Measurements from ENCODE around the gene PPP2R2B.

The PPP2R2B gene

DNA sequence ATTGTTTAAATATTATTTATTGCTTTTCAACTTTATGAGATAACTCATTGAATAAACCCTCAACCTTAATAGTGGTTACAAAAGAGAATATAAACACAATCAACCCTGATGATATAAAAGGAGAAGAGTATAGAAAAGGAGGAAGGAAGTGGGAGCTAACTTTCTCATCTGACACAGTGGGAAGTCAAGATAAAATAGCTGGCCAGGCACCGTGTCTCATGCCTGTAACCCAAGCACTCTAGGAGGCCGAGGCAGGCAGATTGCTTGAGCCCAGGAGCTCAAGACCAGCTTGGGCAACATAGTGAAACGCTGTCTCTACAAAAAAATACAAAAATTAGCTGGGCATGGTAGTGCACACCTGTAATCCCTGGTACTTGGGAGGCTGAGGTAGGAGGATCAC lies 93.5 kb downstream of the PPP2R2B start:
- DNase-seq (ENCODE audit: low read depth, low spot score) = no peak

DNA sequence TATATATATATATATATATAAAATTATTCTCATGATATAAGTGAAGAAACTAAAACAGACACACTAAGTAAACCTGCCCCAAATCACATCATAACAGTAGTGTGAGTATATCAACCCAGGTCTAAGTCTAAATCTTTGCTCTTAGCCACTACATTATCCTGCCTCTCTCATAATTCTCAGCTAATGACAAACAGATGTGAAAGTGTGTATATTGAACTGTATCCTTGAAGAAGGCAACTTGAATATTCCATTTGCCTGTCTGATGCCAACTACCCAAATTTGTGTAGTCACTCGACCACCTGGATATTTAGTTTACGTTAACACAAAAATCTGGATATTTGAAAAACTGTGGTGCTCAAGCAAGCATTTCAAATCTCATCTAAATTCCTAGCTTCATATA lies 97.4 kb downstream of the PPP2R2B start:
- DNase-seq (ENCODE audit: low read depth, low spot score) = no peak

DNA sequence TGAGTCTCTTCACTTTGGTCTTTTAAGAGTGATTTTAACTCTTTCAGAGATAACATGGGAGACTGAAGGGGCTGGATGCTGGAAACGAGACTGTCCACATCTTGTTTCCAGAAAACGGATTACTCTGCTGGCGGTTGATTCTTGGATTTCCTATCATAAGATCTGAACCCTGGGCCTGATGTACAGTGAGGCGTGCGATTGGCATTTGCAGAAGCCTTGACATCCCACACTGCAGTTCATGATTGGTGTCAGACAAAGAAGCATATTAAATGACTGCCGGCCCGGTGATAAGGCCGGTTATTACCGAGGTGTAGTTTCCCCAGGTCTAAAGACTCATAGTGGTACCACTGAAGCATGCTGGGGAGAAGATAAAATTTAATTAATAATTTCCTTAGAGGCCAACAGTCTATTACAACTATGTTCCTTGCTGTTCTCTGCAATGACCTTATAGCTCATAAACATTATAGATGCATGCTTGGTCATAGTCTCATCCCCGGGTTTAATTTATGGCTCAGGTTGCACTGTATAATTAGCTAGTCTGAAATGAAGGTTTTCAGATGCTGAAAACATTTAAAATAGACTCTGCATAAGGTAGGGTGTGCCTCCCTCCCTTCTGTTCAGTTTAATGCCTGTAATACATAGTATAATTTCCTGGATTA lies 99.2 kb downstream of the PPP2R2B start:
- DNase-seq (ENCODE audit: low read depth, low spot score) = no peak

DNA sequence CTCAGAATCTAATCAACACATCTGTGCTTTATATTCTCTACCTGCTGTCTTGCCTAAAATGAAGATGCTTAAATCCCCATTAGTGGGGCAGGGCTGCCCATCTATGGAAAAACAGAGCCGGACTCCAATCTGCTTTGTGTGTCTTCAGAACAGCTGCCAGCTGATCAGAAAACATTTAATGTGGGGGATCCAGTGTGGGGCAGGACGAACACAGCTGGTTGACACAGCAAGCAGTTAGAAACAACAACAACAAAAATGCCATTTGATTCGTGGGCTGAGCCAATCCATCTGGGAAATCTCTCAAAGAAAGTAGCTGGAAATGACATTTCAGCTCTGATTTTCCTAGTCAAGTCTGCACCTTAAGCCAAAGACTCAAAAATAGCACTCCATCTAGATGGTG lies 99.8 kb downstream of the PPP2R2B start:
- DNase-seq (ENCODE audit: low read depth, low spot score) = no peak

DNA sequence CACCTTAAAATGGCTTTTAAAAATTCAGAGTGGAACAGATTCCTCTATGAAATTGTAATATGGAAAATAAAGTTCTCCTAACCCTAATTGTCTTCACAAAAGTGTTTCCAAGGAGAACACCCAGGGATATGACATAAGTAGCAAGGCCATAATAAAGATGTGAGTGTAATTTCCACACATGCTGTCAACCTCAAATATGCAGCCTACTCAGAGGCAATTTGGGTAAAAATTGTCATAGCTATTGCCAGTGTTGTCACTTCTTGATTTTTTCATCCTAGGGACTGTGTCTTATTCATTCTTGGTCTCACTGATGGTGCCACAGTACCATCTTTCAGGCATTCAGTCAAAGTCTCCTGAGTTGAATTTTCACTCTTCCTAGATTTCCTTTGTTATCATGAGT lies 100.3 kb downstream of the PPP2R2B start:
- DNase-seq (ENCODE audit: low read depth, low spot score) = no peak

DNA sequence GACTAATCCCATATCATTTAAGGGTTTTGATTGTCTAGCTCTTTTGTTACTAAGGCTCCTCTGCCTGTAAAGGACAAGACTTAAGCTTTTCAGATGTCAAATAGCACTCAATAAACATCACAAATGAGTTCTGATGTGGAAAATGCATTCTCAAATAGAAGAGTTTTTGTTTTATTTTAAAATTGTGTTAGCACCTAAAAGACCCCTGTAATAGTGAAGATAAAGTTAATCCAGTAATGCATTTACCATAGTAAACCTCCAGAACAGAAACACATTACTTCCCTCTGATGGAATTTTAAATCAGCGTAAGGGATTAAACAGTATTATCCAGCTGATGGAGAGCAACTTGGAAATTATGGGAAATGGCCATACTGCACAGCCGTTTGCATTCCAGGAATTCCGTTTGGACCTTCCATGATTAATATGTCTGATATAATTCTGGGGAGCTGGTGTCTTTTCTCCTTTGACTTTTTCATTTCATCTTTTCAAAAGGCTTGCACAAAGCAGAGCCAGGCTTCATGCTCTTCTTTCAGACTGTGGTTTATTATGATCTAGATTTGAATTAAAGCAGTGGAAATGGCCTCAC lies 105.6 kb downstream of the PPP2R2B start:
- no peak for DNase-seq (ENCODE audit: low read depth, low spot score)

DNA sequence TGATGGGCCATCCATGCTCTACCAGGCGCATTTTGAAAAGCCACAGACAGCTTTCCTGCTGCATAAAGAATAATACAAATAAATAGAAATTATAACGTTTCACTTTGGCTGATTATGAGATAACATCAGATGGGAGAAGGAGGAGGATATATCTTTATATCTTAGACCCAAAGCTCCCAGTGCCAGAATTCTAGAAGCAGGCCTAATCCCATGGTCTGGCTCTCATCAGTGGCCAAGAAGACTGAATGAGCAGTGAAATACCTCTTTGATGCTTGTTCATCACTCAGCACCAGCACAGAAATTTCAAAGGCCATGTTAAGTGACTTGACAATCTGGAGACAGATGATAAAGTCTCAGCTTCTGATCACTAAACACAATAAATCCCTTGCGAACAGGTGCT lies 107.6 kb downstream of the PPP2R2B start:
- no peak for DNase-seq (ENCODE audit: low read depth, low spot score)

DNA sequence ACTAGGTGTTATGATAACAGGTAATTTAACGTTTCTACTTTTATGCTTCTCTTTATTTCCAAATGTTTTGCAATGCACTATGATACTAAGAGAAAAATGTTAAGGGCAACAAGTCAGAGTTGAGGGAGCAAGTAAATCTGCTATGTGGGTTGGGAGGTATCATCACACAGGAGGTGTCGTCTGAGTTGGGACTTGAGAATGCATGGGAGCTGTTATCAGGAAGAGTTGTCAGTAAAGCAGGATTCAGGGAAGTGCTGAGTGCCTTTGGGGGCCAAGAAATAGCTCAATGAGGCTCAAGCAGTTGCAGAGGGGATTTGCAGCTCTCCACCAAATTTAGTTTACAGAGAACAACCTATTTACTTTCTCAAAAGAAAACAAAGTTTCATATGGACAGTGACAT lies 108.0 kb downstream of the PPP2R2B start:
- no peak for DNase-seq (ENCODE audit: low read depth, low spot score)

DNA sequence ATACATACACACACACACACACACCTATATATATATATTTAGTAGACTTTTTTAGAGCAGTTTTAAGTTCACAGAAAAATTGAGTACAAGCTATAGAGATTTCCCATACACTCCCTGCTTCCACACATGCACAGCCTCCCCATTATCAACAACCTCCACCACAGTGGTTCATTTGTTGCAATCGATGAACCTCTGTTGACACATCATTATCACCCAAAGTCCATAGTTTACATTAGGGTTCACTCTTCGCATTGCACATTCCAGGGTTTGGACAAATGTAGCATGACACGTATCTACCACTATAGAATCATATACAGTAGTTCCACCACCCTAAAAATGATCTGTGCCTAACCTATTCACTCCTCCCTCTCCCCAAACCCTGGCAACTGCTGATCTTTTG lies 111.0 kb downstream of the PPP2R2B start:
- no peak for DNase-seq (ENCODE audit: low read depth, low spot score)

DNA sequence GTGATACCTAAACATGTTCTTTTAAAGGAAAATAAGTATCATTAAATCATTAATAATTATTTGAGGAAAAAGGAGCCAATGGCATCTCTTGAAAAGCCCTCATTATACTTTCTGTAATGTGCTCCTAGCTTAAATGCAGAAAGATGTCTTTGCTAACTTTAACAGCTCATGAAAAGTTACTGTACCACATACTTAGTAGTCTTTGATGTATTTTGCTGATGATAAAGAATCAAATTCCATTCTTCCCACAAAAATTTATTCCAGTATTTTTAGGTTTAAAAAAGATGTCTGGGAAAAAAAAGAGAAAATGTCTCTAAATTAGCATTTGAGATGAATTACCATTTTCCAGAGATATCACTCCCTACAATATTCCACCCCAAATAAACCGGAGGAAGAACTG lies 112.5 kb downstream of the PPP2R2B start:
- DNase-seq (ENCODE audit: low read depth, low spot score) = no peak

DNA sequence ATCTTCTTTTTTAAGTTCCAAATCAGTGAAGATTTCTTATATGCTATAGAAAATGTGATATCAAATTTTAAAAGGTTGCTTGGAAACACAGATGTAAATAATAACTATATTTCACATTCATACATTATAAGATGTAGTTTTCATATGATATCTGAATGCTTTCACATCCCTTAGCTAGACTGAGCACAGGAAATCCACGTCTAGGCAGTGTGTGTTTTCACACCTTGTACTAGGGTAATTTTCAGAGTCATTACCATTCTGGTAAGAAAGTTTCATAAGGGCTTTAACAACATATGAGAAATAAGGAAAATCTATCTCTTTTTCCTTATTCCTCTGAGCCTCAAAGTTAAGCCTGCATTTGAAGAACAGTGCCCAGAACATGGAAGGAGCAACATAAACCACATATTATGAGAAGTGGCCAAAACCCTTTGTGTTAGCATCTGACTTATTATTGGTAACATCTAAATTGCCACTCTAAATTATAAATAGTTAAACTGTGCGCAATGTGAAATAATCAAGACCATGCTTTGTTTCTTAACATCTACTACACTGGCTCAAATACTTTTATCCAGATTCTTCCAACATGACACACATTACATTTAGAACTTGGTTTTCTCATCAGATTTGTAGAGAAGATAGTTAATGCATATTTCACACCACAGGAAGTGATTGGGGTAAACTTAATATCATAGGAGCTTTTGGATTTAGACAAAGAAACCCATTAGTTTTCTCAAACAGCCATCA lies 113.3 kb downstream of the PPP2R2B start:
- DNase-seq (ENCODE audit: low read depth, low spot score) = no peak

DNA sequence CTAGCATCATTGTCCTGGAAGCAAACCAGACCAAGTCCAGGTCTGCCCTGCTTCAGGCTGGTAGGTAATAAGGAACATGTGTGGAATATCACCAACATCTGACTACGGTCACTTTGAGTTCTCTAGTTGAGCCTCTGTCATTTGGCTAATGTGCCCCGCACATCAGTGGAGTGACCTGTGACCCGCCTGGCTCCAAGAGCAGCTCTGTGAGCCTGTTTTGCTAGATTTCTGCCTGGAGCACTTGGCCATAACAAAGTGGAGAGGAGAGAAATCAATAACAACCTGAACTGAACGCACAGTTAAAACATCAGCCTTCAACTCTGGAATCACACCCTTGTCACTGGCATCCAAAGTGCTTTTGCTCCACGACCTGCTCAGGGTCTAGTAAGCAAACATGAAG lies 115.7 kb downstream of the PPP2R2B start:
- DNase-seq (ENCODE audit: low read depth, low spot score) = peak; percentile 32

DNA sequence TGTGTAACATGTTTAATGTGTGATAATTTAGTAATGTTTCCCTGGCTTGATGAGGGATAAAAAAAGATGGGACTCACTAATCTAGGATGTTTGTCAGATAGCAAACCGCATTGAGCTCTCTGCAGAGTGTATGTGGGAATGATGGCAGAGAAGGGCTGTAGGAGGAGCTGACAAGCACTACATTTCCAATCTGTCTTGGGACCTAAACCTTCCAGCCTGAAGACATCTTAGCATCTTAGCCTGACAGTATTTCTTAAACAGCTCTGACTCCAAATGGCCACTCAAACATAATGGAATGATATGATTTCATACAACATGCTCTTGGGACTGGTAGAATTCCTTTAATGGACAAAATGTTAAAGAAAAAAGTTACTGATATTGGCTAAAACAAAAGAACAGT lies 116.7 kb downstream of the PPP2R2B start:
- DNase-seq (ENCODE audit: low read depth, low spot score) = no peak

DNA sequence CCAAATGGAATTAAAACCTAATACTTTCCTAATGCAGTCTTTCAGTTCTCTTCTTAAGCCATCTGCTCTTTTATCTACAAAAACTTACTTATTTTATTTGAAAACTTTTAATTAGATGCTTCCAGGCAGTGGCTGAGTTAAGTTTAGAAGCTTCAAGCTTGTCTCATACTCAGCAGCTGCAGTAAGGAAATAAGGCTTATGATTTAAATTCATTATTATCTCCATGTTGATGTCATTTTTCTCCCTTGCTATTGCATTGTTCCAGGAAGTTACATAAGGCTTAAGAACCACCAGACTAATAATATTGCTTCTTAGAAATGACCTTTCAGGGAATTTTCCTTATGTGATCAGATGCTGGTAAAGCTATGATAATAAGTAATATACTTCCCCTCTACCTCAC lies 119.6 kb downstream of the PPP2R2B start:
- no peak for DNase-seq (ENCODE audit: low read depth, low spot score)

DNA sequence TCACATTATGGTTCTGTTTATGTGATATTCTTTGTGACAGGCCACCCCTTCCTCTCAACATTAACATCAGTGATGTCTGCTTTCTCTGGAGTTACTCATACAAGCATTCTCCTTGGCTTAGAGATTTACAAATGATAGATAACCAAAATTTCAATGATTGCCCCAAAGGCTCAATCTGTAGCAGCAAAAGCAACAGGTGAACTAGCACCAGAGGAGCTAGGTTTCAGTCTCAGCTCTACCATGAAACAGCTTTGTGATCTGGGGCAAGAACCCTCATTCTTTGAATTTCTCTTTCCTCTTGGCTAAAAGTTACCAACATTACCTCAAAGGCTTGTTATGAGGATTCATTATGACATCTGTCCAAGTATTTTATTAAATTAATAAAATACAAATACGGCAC lies 120.5 kb downstream of the PPP2R2B start:
- no peak for DNase-seq (ENCODE audit: low read depth, low spot score)

DNA sequence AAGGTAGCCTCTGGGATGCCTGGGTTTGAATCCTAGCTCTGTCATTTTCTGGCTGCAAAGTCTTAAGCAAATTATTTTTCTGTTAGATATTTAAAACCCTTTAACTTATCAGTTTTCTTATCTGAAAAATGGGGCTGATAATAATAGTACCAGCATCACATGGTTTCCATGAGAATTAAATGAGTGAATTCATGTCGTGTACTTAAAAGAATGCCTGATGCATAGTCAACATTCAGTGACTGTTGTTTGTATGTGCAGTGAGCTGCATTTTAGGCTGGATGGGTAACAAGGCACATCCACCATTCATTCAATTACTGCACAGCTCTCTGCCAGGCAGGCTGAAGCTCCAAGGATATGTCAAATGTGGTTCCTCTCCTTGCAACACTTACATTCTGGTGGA lies 122.0 kb downstream of the PPP2R2B start:
- no peak for DNase-seq (ENCODE audit: low read depth, low spot score)

DNA sequence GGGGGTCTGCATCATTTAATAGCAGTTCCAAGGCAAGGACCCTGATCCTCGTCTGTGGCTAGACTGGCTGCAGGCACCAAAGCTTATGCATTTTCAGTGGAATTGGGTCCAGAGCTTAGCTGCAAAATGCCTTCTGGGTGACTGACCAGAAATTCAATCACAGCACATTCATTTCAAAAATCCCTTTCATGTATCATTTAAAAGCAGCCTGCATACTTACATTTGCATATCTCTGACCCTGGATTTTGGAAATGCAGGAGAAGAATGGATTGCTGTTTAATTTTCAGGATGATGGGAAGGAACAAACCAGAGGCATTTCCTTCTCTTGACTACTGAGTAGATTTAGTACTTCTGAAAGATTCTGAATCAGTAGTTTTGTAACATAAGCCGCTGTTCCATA lies 122.8 kb downstream of the PPP2R2B start:
- DNase-seq (ENCODE audit: low read depth, low spot score) = no peak

DNA sequence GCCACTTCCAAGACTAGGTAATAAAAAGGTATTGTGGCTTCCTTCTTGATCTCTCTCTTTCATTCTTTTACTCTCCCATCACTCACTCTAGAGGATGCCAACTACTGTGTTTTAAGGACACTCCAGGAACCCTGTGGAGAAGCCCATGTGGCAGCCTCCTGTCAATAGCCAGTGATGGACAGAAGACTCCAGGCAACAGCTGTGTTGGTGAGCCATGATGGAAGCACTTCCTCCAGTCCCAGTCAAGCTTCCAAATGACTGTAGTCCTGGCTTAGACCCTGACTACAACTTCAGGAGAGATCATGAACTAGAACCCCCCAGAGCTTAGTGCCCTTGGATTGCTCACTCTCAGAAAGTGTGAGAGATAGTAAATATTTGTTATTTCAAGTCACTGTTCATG lies 123.9 kb downstream of the PPP2R2B start:
- no peak for DNase-seq (ENCODE audit: low read depth, low spot score)

DNA sequence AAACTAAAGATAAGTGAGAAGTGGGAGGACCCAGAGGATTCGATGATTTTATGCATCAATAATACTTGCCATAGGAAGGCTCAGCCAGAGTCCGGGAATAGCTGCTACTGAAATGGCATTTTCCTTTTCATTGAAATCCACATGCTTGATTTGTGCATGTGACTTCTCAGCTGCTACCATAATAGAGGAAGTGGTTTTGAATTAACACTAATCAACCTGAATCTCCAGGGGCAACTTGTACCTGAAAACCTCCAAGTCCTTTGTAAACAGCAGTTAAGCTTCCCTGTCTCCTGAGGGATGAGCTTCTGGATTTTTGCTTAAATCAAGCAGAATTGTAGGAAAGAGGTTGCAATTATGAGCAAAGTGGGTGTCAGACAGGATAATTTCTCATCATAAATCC lies 124.9 kb downstream of the PPP2R2B start:
- no peak for DNase-seq (ENCODE audit: low read depth, low spot score)

DNA sequence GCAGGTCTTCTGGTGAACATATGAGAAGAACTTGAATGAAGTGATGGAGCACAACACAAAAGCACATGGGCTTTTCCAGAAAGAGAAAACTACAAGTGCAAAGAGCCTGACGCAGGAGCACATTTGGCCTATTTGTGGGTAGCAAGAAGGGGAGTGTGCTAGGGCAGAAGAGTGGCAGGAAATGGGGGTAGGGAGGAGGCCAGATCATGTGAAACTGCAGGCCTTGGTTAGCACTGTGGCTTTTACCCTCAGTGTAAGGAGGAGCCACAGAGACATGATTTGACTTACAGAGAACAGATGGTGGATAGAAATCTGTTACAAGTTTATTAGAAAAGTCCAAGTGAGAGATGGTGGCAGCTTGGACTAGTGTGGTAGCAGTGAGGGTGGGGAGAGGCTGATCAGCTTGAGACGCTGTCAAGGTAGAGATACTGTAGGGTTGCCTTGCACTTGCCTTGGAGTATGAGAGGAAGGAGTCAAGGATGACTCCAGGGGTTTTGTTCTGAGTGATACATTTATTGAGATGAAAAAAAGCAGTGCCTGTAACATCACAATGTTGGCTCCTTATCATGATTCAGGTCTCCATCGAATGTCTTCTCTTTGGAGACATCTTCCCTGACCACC lies 126.7 kb downstream of the PPP2R2B start:
- DNase-seq (ENCODE audit: low read depth, low spot score) = no peak

DNA sequence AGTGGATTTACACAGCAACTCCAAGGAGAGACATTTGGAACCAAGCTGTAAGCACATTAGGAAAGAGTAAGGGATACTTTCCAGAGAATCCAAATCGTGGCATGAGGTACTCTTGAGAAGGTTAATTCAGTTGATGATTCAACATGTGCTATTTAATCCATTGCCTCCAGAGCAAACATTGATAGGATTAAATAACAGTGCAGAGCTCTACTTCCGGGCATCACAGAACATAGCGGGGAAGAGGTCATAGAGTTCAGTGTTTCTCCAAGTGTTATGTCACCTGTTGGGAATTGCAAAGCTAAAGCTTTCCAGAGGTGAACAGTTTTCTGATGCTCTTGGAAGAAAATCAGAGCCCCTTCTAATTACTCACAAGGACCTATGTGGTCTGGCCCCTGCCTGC lies 127.5 kb downstream of the PPP2R2B start:
- no peak for DNase-seq (ENCODE audit: low read depth, low spot score)

DNA sequence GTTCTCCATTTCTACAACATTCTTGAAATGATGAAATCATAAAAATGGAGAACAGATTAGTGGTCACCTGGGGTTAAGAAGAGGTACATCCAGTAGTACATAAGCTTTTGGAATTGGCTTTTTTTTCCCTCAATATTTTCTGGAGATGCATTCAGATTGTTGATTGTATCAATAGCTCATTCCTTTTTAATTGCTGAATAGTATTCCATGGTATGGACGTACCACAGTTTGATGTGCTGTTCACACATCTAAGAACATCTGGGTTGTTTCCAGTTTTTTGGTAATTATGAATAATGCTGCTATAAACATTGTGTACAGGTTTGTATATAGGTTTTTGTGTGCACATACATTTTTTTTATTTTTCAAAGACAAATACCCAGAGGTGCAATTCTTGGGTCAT lies 130.0 kb downstream of the PPP2R2B start:
- DNase-seq (ENCODE audit: low read depth, low spot score) = no peak

All from ELF-1 (cell line).